HS-5 (cell line): ENCODE measurements around the gene PIAS1.
"Not testable (repeated sequence)": the region's sequence is repeated elsewhere in the genome, so short reads cannot be mapped to it uniquely, and the experiment has no call there.

Experiments
- DNase-seq: peaks from one replicate; pipeline ENCODE4 v3.0.0-alpha.2; 2012; ENCODE audit warnings: low read depth

Gene PIAS1

GRCh38 chr15:68218847-68219798, 165.0 kb downstream of the PIAS1 start:
- DNase-seq, result no peak

GRCh38 chr15:68220489-68220888, 166.4 kb downstream of the PIAS1 start:
- no peak for DNase-seq

DNA sequence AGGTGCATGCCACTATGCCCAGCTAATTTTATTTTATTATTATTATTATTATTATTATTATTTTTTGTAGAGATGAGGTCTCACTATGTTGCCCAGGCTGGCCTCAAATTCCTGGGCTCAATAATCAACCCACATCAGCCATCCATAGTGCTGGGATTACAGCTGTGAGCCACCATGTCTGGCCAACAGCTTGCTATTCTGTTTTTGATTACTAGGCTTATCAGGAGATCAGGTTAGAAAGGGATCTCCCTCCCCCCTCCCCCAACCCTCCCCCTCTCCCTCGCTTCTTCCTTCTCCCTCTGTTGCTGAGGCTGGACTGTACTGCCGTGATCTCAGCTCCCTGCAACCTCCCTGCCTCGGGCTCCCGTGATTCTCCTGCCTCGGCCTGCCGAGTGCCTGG, 166.9 kb downstream of the PIAS1 start:
- DNase-seq, result no peak

DNA sequence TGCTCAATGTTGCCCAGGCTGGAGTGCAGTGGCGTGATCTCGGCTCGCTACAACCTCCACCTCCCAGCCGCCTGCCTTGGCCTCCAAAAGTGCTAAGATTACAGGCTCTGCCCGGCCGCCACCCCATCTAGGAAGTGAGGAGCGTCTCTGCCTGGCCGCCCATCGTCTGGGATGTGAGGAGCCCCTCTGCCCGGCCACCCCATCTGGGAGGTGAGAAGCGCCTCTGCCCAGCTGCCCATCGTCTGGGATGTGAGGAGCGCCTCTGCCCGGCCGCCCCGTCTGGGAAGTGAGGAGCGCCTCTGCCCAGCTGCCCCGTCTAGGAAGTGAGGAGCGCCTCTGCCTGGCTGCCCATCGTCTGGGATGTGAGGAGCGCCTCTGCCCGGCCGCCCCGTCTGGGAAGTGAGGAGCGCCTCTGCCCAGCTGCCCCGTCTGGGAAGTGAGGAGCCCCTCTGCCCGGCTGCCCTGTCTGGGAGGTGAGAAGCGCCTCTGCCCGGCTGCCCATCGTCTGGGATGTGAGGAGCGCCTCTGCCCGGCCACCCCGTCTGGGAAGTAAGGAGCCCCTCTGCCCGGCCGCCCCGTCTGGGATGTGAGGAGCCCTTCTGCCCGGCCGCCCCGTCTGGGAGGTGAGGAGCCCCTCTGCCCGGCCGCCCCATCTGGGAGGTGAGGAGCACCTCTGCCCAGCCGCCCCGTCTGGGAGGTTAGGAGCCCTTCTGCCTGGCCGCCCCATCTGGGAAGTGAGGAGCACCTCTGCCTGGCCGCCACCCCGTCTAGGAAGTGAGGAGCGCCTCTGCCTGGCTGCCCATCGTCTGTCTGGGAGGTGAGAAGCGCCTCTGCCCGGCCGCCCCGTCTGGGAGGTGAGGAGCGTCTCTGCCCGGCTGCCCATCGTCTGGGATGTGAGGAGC, 167.7 kb downstream of the PIAS1 start:
- not testable (repeated sequence) for DNase-seq

GRCh38 chr15:68222432-68222743, 168.3 kb downstream of the PIAS1 start:
- DNase-seq, result not testable (repeated sequence)

GRCh38 chr15:68223171-68223570, 169.1 kb downstream of the PIAS1 start:
- no peak for DNase-seq

GRCh38 chr15:68224108-68224507, 170.0 kb downstream of the PIAS1 start:
- DNase-seq, result no peak

DNA sequence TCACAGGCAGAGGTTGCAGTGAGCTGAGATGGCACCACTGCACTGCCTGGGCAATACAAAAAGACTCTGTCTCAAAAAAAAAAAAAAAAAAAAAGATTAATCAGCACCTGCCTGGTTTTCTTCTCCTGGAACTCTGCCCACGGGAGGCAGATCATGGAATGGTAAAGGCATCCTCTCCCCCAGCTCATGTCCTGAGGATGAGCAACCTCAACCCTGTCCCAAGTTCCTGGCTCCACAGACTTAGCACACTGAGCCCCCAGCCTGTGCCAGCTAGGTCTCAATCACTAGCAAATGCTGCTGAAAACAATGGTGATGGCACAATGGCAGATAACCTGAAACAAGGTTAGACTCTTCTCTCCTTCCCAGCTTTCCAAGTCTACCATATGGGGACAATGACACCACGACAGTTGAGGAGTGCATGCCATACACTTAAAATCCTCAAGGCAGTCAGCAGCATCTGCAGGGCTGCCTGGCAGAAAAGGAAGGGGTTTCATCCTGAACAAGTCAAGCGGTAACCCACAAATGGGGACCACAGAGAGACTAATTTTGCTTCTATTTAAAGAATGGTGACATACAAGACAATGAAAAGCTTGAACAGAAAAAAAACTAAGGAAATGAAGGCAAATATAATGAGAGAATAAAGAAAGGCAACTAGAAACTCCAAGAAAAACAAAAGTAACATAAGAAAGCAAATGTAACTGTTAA, 170.6 kb downstream of the PIAS1 start:
- no peak for DNase-seq

GRCh38 chr15:68225442-68225841, 171.3 kb downstream of the PIAS1 start:
- not testable (repeated sequence) for DNase-seq

DNA sequence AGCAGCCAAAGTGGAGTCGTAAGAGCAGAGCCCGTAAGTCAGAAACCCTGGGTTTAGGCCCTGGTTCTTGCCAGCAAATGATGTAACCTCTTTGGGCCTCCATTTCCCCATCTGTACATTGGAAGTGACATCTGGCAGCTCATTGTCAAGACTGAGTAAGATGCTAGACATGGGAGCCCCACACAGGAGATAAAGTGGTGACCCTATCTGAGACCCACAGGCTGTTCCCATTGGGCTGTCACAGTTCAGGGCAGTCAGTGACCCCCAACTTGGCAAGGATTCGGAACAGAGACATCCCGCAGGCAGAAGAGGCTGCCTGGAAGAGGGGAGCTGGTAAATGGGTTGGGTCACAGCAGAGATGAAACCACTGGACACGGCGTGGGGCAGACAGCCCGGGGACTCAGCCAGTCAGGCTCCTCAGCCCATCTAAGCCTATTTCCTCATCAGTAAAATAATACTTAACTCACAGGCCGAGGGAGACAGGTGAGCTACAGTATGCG, 173.6 kb downstream of the PIAS1 start:
- no peak for DNase-seq

GRCh38 chr15:68228143-68228970, 174.2 kb downstream of the PIAS1 start:
- no peak for DNase-seq

DNA sequence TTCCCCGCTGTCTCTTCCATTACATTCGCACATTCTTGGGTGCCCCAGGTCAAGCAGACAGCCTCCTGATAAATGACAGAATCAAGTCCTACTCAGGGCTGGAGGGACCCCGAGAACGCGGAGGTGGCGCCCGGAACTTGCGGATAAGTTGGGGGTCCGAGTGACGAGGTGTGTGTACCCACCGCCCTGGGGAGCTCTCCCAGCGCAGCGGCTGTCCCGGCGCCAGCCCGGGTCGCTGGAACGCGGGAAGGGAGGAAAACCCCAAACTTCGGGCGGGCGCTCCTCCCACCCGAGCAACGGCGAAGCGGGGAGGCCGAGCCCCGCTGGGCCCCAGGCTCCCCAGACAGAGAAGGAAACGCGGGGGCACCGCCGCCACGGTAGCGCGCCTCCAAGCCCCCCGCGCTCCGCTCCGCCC, 174.9 kb downstream of the PIAS1 start:
- DNase-seq, result no peak

DNA sequence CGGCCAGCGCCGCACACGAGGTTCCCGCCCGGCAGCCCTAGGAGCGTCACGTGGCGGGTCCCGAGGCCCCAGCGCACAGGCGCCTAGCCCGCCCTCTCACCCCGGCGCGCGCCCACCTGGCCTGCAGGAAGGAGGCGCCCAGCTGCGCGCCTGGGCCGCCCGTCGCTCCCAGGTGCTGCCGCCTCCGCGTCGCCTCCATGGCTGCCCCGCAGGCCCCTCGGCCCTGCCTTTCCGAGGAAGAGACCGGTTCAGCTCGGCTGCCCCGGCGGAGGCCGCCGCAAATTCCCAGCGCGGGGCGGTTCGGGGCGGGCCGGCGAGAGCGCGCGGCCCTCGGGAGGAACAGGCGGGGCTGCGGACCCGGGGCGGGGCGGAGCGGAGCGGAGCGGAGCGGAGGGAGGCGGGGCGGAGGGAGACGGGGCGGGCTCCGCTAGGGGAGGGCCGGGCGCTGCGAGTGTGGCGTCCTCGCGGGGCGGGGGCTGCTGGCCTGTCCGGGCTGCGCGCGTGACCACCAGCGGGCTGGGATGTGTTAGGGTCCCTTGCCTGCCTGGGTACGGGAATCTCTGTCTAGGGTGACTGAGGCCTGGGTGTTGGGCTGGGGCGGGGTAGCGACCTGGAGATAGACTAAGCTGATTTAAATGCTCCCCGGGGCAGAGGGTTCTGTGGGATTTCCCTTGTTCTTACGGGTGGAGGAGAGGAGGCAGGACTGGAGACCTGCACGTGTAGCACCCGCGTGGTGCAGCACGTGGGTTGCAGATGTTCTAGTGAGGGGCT, 175.5 kb downstream of the PIAS1 start, which contains the start of gene CLN6:
CLN6 (minus strand) TSS at position 343 of the 771 bp plus-strand sequence; CDS start at position 199, 144 bp downstream.
- no peak for DNase-seq

DNA sequence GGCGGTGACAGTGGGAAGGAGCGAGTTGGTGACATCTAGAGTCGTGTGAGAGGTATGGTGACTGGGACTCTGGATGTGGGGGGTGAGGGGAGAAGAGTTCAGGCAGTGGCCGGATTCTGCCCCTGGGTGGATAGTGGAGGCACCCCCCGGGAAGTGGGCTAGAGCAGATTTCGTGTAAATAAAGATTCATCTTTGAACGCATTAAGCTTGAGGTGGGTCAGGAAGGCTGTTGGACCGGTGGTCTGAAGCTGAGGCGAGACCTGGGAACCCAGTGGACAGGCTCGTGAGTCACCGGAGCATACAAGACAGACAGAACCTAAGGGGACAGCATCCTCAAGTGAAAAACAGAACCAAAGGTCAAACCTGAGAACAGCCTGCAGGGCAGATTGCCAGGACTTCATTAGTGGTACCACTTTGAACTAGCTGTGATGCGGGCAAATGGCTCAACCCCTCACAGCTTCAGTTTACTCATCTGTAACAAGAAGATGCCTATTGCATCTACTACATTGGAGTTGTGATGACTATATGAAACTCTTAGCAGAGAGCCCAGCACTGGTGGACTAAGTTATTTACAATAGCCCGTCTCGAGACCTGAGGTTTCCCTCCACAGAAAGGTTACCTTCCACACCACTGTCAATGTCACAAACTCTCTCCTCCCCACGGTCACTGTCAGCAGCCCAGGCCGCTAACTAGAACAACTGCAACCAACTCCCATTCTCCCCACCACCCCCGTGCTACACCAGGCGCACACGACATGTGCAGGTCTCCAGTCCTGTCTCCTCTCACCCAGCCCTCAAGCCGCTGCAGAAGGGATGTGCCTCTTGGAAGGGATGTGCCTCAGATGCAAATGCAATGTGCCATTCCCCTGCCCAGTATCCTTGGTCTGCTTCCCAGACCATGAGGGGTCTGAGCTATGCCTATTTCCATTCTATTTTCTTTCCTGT, 176.3 kb downstream of the PIAS1 start:
- no peak for DNase-seq

GRCh38 chr15:68231102-68231818, 177.1 kb downstream of the PIAS1 start:
- no peak for DNase-seq

- DNase-seq, result no peak
These were observed 178.3 kb downstream of the PIAS1 start for GRCh38 chr15:68232449-68232848.

DNA sequence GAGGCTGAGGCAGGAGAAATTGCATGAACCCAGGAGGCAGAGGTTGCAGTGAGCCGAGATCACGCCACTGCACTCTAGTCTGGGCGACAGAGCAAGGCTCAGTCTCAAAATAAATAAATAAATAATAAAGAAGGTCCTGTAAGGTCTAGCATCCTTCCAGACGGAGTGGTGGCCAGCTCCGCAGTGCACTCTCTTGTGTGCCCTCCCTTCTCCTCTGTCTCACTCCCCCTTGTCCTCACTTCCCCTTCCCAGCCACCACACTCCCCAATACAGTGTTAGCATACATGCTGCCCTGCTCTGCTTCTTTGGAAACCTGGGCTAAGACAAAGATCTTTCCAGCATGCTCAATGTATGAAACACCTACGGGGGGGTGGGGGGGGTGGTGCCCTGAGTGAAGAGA, 178.8 kb downstream of the PIAS1 start:
- DNase-seq, result no peak

GRCh38 chr15:68234060-68234459, 179.9 kb downstream of the PIAS1 start:
- DNase-seq, result no peak
